ENCODE data around the gene DGKG.

The DGKG gene

DNA sequence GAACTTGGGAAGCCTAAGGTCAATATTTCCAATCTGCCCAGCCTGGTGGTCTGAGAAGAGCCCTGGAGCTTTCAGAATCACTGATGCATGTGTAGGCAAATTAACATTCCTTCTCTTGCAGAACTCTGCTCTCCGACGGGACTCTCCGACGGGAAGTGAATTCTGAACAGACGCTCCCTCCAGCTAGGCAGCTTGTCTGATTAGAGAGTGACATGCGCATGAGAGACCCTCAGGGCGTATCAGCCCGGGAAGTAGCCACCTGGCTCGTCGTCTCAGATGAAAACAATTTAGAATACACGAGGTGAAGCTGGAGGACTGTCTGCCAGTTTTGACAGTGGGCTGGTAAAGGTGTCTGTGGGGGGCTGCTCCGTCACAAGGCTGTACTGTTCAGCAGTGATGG, 103.1 kb downstream of the DGKG start:
- no peak for TF ChIP-seq SPI1 (IDR thresholded peaks at IDR 0.05; ENCODE audit: low read depth, low read length)
- no peak for TF ChIP-seq PAX5 (IDR thresholded peaks at IDR 0.05; ENCODE audit: insufficient read depth, low read length, severe bottlenecking)
- no peak for TF ChIP-seq POLR2A (IDR thresholded peaks at IDR 0.05; ENCODE audit: low read depth, low read length)
- TF ChIP-seq POLR2AphosphoS5 (IDR thresholded peaks at IDR 0.05; ENCODE audit: low read depth, low read length), result no peak
- TF ChIP-seq POU2F2 (IDR thresholded peaks at IDR 0.05; ENCODE audit: low read depth, low read length), result no peak
- no peak for TF ChIP-seq TAF1 (IDR thresholded peaks at IDR 0.05; ENCODE audit: low read depth, low read length)
- DNase-seq (ENCODE audit: insufficient read length, low spot score), result no peak
- no peak for FAIRE-seq

DNA sequence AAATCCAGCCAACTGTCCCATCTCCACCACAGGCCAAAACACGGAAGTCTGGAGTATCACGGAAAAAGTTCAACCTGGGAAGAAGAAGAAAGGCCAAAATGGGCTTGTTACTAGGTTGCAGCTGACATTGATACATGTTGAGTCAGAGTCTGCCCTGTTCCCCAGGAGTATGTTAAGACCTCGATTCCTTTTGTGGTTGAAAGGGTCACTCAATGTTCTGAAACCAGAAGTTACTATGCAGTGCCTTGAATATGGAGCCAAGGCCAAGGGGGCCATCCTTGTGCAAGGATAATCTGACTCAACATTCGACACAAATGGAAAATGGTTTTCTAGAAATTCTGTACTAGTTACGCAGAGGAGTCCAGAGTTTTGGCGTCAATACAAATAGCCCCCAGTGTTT, 104.2 kb downstream of the DGKG start:
- FAIRE-seq (no peak), DNase-seq (ENCODE audit: insufficient read length, low spot score) (no peak)
- no peak for TF ChIP-seq POLR2AphosphoS5 (IDR thresholded peaks at IDR 0.05; ENCODE audit: low read depth, low read length)
- TF ChIP-seq POU2F2 (IDR thresholded peaks at IDR 0.05; ENCODE audit: low read depth, low read length), result no peak
- no peak for TF ChIP-seq SPI1 (IDR thresholded peaks at IDR 0.05; ENCODE audit: low read depth, low read length)
- no peak for TF ChIP-seq PAX5 (IDR thresholded peaks at IDR 0.05; ENCODE audit: insufficient read depth, low read length, severe bottlenecking)
- TF ChIP-seq TAF1 (IDR thresholded peaks at IDR 0.05; ENCODE audit: low read depth, low read length), result no peak

DNA sequence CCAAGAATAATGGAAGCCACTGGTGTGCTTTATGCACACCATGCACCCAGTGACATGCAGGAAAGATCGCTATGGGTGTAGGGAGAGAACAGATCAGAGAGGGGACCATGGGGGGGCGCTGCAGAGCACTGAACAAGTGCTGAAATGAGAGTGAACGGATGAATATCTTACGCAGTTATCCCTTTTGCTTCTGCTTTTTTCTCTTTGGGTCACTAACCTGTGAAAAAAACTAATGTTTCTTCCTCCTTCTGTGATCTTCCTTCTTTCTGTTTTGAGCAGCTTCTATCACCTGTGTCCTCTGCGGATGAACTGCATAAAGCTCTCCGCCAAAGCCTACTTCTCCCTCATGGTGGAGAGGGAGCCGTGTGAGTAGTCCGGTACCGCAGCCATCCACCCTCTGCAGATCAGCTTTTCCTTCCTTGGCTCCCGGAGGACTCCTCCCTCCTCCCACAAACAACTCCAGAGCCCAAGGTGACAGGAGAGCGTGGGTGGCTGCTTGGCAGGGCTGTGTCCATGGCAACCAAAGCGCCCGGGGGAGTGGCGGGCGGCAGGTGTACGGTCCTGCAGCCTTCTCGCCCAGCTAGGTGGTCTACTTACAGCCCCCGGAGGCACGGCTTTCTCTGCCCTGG, 106.2 kb downstream of the DGKG start:
- FAIRE-seq (peak; percentile 55), DNase-seq (ENCODE audit: insufficient read length, low spot score) (no peak)
- TF ChIP-seq PAX5 (IDR thresholded peaks at IDR 0.05; ENCODE audit: insufficient read depth, low read length, severe bottlenecking), result no peak
- peak; percentile 66; the same call in 1 of the 2 replicates for TF ChIP-seq POU2F2 (IDR thresholded peaks at IDR 0.05; ENCODE audit: low read depth, low read length)

DNA sequence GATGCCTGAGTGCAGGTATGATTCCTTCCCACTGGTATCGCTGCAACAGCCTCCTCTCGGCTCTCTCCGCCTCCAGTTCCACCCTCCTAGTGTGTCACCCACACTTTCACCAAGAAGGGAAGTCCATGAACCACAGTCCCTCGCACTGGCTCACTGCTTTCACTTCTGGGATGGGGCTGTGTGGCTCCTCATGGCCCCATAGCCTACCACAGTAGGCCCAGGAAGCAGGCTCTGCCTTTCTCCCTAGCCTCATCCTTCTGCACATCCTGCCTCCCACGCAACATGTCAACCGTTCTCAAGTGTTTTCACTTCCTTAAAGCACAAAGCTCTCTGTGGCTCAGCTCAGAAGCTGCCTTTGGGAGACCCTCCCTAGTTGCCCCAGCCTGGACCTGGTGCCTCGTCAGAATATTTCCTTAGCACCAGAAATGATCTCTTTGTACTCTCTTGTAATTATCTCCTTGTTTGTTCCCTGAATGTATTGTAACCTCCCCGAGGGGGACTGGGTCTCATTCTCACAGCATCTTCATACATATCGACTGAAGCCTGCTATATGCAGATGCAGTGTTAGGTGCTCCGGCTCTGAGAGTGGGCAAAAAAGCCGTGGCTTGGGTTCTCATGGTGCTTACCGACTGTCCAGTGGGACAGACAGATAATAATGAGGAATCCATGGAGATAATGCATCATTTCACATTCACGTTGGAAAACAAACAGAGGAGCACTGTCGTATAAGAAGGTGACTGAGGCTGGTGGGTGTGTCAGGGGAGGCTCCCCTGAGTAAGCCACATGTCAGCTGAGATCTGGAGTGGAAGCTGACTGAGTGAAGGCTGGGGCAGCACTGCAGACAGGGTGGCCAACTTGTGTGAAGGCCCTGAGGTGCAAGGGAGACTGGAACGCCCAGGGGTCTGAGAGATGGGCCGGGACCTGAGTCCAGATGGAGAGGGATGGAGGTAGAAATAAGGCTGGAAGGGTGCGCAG, 107.1 kb downstream of the DGKG start:
- FAIRE-seq (peak; percentile 93), DNase-seq (ENCODE audit: insufficient read length, low spot score) (peak; percentile 39)
- TF ChIP-seq POLR2AphosphoS5 (IDR thresholded peaks at IDR 0.05; ENCODE audit: low read depth, low read length) (peak; percentile 29; the same call in 1 of the 2 replicates), POLR2A (IDR thresholded peaks at IDR 0.05; ENCODE audit: low read depth, low read length) (peak; percentile 58; the same call in 1 of the 2 replicates), PAX5 (IDR thresholded peaks at IDR 0.05; ENCODE audit: insufficient read depth, low read length, severe bottlenecking) (no peak), SPI1 (IDR thresholded peaks at IDR 0.05; ENCODE audit: low read depth, low read length) (peak; percentile 99)

DNA sequence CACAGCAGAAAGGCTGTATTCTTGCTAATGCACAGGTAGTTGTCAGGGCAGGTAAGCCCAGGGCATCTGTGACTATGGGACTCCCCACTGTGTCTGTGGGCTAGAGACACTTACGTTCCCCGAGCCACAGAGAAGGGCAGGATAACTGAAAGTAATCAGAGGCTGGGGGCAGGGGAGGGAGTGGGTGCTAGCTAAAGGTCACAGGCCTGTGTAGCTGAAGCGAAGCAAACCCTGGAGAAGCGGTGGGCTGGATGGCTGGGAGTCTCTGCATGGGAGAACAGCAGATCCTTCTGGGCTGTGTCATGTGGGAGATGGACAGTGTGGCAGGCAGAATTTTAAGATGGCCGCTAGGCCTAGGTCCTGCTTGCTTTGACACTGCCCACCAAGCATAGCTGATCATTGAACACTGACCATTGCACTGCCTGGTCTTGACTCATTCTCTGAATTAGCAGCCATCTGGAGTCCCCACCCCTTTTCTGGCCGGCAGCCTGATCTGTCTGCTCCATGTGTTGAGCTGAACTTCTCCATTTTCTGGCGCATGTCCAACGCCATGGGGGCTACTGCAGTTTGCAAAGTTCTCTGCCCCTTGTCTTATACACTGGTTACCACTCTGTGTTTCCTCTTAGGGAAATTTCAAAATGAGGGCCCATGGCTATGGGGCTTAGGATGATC, 110.0 kb downstream of the DGKG start:
- FAIRE-seq (no peak), DNase-seq (ENCODE audit: insufficient read length, low spot score) (no peak)
- no peak for TF ChIP-seq PAX5 (IDR thresholded peaks at IDR 0.05; ENCODE audit: insufficient read depth, low read length, severe bottlenecking)
- no peak for TF ChIP-seq POU2F2 (IDR thresholded peaks at IDR 0.05; ENCODE audit: low read depth, low read length)
- TF ChIP-seq POLR2A (IDR thresholded peaks at IDR 0.05; ENCODE audit: low read depth, low read length), result no peak
- no peak for TF ChIP-seq SPI1 (IDR thresholded peaks at IDR 0.05; ENCODE audit: low read depth, low read length)
- no peak for TF ChIP-seq TAF1 (IDR thresholded peaks at IDR 0.05; ENCODE audit: low read depth, low read length)
- TF ChIP-seq POLR2AphosphoS5 (IDR thresholded peaks at IDR 0.05; ENCODE audit: low read depth, low read length), result no peak

DNA sequence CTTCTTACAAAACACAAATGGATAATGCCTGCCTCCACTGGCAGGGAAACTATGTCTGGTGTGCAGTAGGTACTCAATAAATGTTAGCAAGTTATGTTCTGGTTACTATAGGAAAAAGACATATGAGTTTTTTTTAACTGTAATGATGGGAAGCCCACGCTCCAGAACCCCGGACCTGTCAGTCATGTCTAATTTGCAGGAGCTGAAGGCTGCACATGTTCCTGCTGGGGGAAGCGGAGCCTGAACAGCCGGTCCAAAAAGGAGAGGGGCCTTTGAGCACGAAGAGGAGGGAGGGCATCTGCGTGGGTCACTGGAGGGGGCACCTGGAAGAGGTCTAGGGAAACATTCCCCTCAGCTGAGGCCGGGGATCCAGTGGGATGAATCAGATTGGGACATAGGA, 113.2 kb downstream of the DGKG start:
- FAIRE-seq, result no peak
- TF ChIP-seq TAF1 (IDR thresholded peaks at IDR 0.05; ENCODE audit: low read depth, low read length), result no peak
- no peak for TF ChIP-seq POLR2AphosphoS5 (IDR thresholded peaks at IDR 0.05; ENCODE audit: low read depth, low read length)
- no peak for TF ChIP-seq POU2F2 (IDR thresholded peaks at IDR 0.05; ENCODE audit: low read depth, low read length)
- DNase-seq (ENCODE audit: insufficient read length, low spot score), result no peak

DNA sequence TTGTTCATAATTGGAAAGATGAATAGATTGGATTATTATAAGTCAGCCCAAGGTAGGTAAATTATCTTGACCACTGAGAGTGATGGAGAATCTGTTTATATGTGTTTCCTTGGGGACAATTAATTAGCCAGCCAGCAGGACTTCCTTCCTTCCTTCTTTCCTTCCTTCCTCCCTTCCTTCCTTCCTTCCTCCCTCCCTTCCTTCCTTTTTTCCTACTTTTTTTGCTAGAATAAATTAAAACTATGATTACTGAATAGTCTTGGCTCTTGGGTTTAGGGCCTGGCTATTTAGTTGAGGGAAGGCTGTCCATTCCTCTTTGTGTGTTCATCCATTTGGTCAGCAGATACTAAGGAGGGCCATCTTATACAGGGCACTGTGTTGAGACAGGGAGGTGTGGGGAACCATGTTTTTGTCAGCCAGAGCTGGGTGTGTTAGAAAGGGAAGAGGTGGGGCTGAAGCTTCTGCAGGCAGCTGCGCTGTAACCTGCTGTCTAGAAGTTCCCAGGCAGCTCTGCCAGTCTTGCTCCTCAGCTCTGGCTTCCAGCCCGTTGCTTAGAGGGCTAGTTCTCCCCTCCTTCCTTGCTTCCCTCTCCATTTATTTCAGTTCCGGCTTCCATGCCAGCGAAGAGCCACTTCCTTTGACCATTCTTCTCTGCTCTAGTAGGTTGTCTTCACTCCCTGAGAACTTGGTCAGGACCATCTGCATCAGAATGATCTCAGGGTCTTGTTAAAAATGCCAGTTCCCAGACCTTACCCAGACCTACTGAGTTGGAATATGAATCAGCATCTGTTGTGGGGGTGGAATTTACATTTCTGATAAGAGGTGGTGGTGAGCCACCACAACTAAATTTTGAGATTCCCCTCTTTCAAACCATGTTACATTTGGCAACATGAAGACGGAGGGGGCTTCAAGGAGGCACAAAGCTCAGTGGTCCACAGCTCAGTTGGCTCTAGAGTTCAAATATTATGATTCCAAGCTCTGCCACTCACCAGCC, 113.9 kb downstream of the DGKG start:
- FAIRE-seq, result peak; percentile 67
- no peak for TF ChIP-seq TAF1 (IDR thresholded peaks at IDR 0.05; ENCODE audit: low read depth, low read length)
- TF ChIP-seq SPI1 (IDR thresholded peaks at IDR 0.05; ENCODE audit: low read depth, low read length), result 0 out of 2 replicates have a peak, but pooled peaks have one; percentile 0
- no peak for TF ChIP-seq PAX5 (IDR thresholded peaks at IDR 0.05; ENCODE audit: insufficient read depth, low read length, severe bottlenecking)
- TF ChIP-seq POU2F2 (IDR thresholded peaks at IDR 0.05; ENCODE audit: low read depth, low read length), result peak; percentile 70; the same call in 1 of the 2 replicates
- no peak for DNase-seq (ENCODE audit: insufficient read length, low spot score)

DNA sequence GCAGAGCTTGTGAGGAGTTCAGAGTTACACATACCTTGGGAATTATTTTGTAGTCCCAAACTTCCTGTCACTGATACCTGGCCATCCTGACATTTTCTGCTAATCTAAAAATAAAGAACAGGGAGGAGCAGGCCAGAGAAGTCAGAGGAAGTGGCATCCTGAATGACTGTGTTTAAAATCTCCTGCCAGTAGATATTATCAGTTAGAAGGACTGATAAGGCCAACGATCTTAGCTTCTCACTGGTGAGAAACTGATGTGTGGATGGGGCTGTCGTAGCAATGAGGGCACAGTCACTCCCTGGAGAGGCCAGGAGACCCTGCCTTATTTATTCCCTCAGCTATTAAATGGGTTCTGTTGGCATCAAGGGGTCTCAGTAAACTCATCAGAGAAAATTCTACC, 115.1 kb downstream of the DGKG start:
- TF ChIP-seq TAF1 (IDR thresholded peaks at IDR 0.05; ENCODE audit: low read depth, low read length), result no peak
- TF ChIP-seq POU2F2 (IDR thresholded peaks at IDR 0.05; ENCODE audit: low read depth, low read length), result no peak
- TF ChIP-seq POLR2A (IDR thresholded peaks at IDR 0.05; ENCODE audit: low read depth, low read length), result no peak
- no peak for TF ChIP-seq PAX5 (IDR thresholded peaks at IDR 0.05; ENCODE audit: insufficient read depth, low read length, severe bottlenecking)
- no peak for TF ChIP-seq POLR2AphosphoS5 (IDR thresholded peaks at IDR 0.05; ENCODE audit: low read depth, low read length)
- no peak for TF ChIP-seq SPI1 (IDR thresholded peaks at IDR 0.05; ENCODE audit: low read depth, low read length)
- DNase-seq (ENCODE audit: insufficient read length, low spot score) (no peak), FAIRE-seq (peak; percentile 40)
